WERI-Rb-1 (cell line): ENCODE results near the gene FAM167B.

Experiments
- DNase-seq: peaks from one replicate; pipeline ENCODE4 v3.0.0-alpha.2; 2020
- H3K27ac ChIP-seq: fragments of 250-450 bp; sonication (Bioruptor Pico); 2 replicates; pipeline ENCODE4 v1.5.1; 2020; ENCODE audit warnings: mild to moderate bottlenecking, moderate library complexity
- H3K27me3 ChIP-seq: fragments of 250-450 bp; sonication (Bioruptor Pico); 2 replicates; pipeline ENCODE4 v1.5.1; 2021; ENCODE audit warnings: mild to moderate bottlenecking, low read depth, moderate library complexity; ENCODE audit not compliant: insufficient read depth, severe bottlenecking
- H3K36me3 ChIP-seq: fragments of 250-450 bp; sonication (Bioruptor Pico); 2 replicates; pipeline ENCODE4 v1.5.1; 2020; ENCODE audit warnings: mild to moderate bottlenecking, moderate library complexity
- H3K4me3 ChIP-seq: 2 replicates; pipeline ENCODE4 v1.5.1; 2011; ENCODE audit warnings: low read depth, mild to moderate bottlenecking, control low read depth, low read length
- H3K9me3 ChIP-seq: fragments of 250-450 bp; sonication (Bioruptor Pico); 2 replicates; pipeline ENCODE4 v1.5.1; 2021; ENCODE audit warnings: mild to moderate bottlenecking, moderate library complexity; ENCODE audit not compliant: severe bottlenecking
- CTCF ChIP-seq: IDR thresholded peaks from 2 replicates; pipeline ENCODE4 v1.5.1; 2011; ENCODE audit warnings: low read depth, mild to moderate bottlenecking, control low read depth, inconsistent platforms, low read length

The FAM167B gene

DNA sequence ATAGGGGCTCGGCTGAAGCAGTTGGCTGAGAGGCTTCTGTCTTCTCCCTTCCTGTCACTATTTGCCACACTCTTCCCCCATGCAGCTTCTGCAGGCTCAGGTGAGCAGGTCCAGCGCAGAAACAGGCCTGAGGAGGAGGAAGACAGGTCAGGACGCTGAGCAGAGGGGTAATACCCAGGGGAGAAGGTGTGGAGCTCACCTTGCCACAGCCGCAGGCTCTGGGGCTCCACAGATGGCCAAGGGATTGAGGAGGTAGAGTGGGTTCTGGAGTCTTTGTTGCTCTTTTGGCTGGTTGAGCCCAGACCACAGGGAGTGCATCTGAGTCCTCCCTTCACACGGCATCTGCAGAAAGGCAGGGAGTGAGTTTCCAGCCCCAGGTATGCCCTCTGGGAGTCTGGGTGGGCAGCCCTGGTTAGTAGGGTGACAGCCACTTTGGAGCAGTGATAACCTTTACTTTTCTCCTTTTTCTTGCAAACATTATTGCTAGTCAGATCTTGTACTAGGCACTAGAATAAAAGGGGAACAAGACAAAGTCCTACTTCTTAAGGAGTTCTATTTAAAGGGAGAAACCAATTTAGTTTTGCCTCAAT is 15.1 kb upstream of the FAM167B start:
- Histone ChIP-seq H3K27ac (peak overlapping the region; percentile 26), H3K27me3 (no peaks in the 10 kb centered on the region), H3K36me3 (peaks cover 52% of the 10 kb centered on the region), H3K4me3 (no peak overlapping the region), H3K9me3 (no peaks in the 10 kb centered on the region)
- TF ChIP-seq CTCF: no peak
- DNase-seq: no peak

DNA sequence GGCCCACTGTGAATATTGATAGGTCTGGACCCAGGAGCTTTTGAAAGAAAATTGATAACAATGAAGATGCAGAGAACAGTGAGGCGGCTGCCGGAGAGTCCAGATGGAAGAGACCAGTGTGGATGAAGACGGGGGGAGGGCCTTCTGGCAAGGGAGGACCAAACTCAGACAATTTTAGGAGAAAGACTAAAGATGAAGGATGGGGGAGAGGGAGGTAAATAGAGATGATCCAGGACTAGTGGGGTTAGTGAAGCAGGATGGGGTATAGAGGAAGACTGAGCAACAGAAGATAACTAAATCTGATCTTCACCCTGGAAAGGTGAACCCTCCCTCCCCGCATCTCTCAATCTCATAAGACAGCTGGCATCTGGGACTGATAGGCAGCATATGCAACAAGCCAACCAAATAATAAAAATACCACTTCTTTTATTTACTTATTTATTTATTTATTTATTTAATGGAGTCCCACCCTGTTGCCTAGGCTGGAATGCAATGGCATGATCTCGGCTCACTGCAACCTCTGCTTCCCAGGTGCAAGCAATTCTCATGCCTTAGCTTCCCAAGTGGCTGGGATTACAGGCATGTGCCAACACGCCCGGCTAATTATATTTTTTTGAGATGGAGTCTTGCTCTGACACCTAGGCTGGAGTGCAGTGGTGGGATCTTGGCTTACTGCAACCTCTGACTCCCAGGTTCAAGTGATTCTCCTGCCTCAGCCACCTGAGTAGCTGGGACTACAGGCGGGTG is 14.3 kb upstream of the FAM167B start:
- peaks cover 47% of the 10 kb centered on the region for H3K36me3 ChIP-seq
- no peaks in the 10 kb centered on the region for H3K9me3 ChIP-seq
- DNase-seq: no peak
- TF ChIP-seq CTCF: no peak
- H3K27me3 ChIP-seq: no peaks in the 10 kb centered on the region
- H3K27ac ChIP-seq: no peak overlapping the region
- no peak overlapping the region for H3K4me3 ChIP-seq

DNA sequence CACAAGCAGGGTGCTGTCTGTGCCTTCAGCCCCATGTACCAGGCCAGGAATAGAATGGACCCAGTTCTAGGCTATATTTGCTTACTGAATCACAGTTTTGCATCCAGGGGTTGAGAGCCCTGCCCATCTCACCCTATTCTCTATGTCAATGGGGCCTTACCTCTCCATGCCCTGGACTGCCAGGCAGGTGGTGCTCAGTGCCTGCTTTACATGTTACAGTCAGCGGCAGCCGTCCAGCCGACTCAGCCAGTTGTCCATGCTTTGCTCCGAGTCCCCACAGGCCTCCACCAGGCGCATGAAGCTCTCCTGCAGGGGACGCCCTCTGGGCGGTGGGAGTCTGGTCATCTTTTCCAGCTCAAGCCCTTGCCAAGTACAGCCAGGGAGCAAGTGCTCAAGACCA is 12.2 kb upstream of the FAM167B start:
- DNase-seq: no peak
- no peak overlapping the region for H3K4me3 ChIP-seq
- no peak overlapping the region for H3K27ac ChIP-seq
- H3K9me3 ChIP-seq: no peaks in the 10 kb centered on the region
- TF ChIP-seq CTCF: no peak
- H3K27me3 ChIP-seq: no peaks in the 10 kb centered on the region
- peaks cover 26% of the 10 kb centered on the region for H3K36me3 ChIP-seq

GRCh38 chr1:32239337-32239736 is 7.7 kb upstream of the FAM167B start:
- no peak for DNase-seq
- no peak overlapping the region for H3K4me3 ChIP-seq
- H3K36me3 ChIP-seq: no peaks in the 10 kb centered on the region; the same call in 1 of the 2 replicates

DNA sequence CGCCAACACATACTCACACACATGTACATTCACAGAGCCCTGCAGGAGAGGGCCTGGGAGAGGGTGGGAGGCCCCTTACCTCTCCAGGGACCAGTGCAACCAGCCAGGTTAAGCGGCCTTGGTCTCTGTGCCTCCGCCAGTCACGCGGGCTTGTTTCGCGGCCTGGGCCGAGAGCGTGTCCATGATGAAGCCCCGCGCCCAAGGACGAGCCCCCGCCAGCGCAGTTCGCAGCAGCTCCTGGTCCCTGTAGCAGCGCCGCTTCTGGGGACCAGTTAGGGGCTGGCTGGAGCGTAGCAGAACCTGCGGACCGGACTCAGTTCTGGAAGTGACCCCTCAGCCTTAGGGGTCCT is 7.3 kb upstream of the FAM167B start:
- Histone ChIP-seq H3K9me3 (no peaks in the 10 kb centered on the region), H3K36me3 (no peaks in the 10 kb centered on the region; the same call in 1 of the 2 replicates), H3K27ac (no peak overlapping the region), H3K4me3 (no peak overlapping the region), H3K27me3 (no peaks in the 10 kb centered on the region)
- DNase-seq: no peak
- no peak for TF ChIP-seq CTCF

More at GRCh38 chr1:32239337-32239736, 7.7 kb upstream of the FAM167B start:
- no peak for TF ChIP-seq CTCF
- no peaks in the 10 kb centered on the region for H3K27me3 ChIP-seq
- H3K27ac ChIP-seq: no peak overlapping the region
- no peaks in the 10 kb centered on the region for H3K9me3 ChIP-seq
